CD4-positive, alpha-beta memory T cell (primary cell): ENCODE results near the gene SIN3A. TPM values are rescaled to one million over a fixed set of nuclear protein-coding genes. Genes with fewer than 3 reads are reported as not detected.

Experiments
- CTCF ChIA-PET: fragments of 350-600 bp; sonication (Branson Sonifier 250); formaldehyde crosslinking; loops from one replicate; lab custom pipeline; 2021; ENCODE audit warnings: inconsistent platforms; ENCODE audit not compliant: partially characterized antibody; lab: Charles Lee
- POLR2A ChIA-PET: fragments of 350-600 bp; sonication (Branson Sonifier 250); formaldehyde crosslinking; loops from one replicate; lab custom pipeline; 2021; ENCODE audit not compliant: partially characterized antibody; lab: Charles Lee
- DNase-seq, 5 donors: peaks; one replicate each; pipeline versions ENCODE4 v3.0.0 to v3.0.0-alpha.2; 2020 to 2022; ENCODE audit warnings: mixed read lengths in 1 of 5
- H3K27ac ChIP-seq: one replicate; pipeline ENCODE4 v1.7.0; 2013; ENCODE audit warnings: low read depth, low read length
- H3K27me3 ChIP-seq: 2 replicates; pipeline ENCODE4 v1.7.0; 2013; ENCODE audit warnings: mild to moderate bottlenecking, low read length, moderate library complexity; ENCODE audit not compliant: insufficient read depth
- H3K36me3 ChIP-seq: 2 replicates; pipeline ENCODE4 v1.7.0; 2013; ENCODE audit warnings: mild to moderate bottlenecking, low read length, moderate library complexity; ENCODE audit not compliant: insufficient read depth
- H3K4me1 ChIP-seq: 2 replicates; pipeline ENCODE4 v1.7.0; 2013; ENCODE audit warnings: mild to moderate bottlenecking, low read length, moderate library complexity; ENCODE audit not compliant: insufficient read depth
- H3K4me3 ChIP-seq, 2 donors: one replicate each; pipeline ENCODE4 v1.7.0; 2013; ENCODE audit warnings: low read length in 2 of 2, mild to moderate bottlenecking in 1 of 2
- H3K9me3 ChIP-seq, 2 donors: one replicate each; pipeline ENCODE4 v1.7.0; 2013; ENCODE audit warnings: low read length in 2 of 2, control low read depth in 1 of 2; ENCODE audit not compliant: control insufficient read depth in 1 of 2
- H3K27ac Mint-ChIP-seq, 7 donors: one replicate each; pipeline ENCODE4 v1.8.0; 2020 to 2021; ENCODE audit warnings: mixed read lengths in 7 of 7, mild to moderate bottlenecking in 6 of 7, inconsistent platforms in 3 of 7, moderate library complexity in 3 of 7
- H3K27me3 Mint-ChIP-seq, 2 donors: one replicate each; pipeline ENCODE4 v1.8.0; 2020 to 2021; ENCODE audit warnings: mixed read lengths in 2 of 2
- H3K36me3 Mint-ChIP-seq, 2 donors: one replicate each; pipeline ENCODE4 v1.8.0; 2020 to 2021; ENCODE audit warnings: mixed read lengths in 2 of 2, inconsistent platforms in 1 of 2, mild to moderate bottlenecking in 1 of 2
- H3K4me1 Mint-ChIP-seq, 4 donors: one replicate each; pipeline ENCODE4 v1.8.0; 2020 to 2021; ENCODE audit warnings: mixed read lengths in 4 of 4, mild to moderate bottlenecking in 1 of 4
- H3K4me3 Mint-ChIP-seq, 8 donors: one replicate each; pipeline ENCODE4 v1.8.0; 2020 to 2021; ENCODE audit warnings: mixed read lengths in 8 of 8, mild to moderate bottlenecking in 7 of 8, moderate library complexity in 6 of 8, inconsistent platforms in 3 of 8
- H3K9me3 Mint-ChIP-seq, 8 donors: one replicate each; pipeline ENCODE4 v1.8.0; 2020 to 2021; ENCODE audit warnings: mixed read lengths in 8 of 8, mild to moderate bottlenecking in 5 of 8, inconsistent platforms in 3 of 8, moderate library complexity in 1 of 8
- intact Hi-C: fragments of 100-400 bp; cut with micrococcal nuclease; formaldehyde crosslinking; loops from one replicate; pipeline ENCODE4 v1.15.1; 2023
- microRNA-seq: library from miRNA; unstranded; fragments of <30 nt; microRNA quantifications from one replicate; pipeline ENCODE4 v1.2.0, GENCODE V29; 2021; ENCODE audit warnings: borderline replicate concordance, borderline number of aligned reads, borderline microRNAs expressed, mixed read lengths
- polyA plus RNA-seq, 2 donors: library from polyadenylated mRNA; unstranded; fragments of 300-500 nt; fragmentation: Illumina TruSeq; gene quantifications; one replicate each; pipeline ENCODE4 v1.2.3, GENCODE V29; 2021
- total RNA-seq, 2 experiments: library from RNA; stranded (reverse); gene quantifications; one replicate each; pipeline ENCODE4 v1.2.3, GENCODE V29; 2021

Gene SIN3A
- total and polyA plus RNA-seq, 4 experiments from 2014 or later = 7.0 to 134 (median 77.1) TPM

GRCh38 chr15:75325922-75326321, 125.6 kb downstream of the SIN3A start:
- no peaks in the 10 kb centered on the region for H3K27me3 Mint-ChIP-seq
- CTCF ChIA-PET = no interaction called here
- no peak for DNase-seq
- no peak overlapping the region for H3K27ac ChIP-seq
- no peak overlapping the region for H3K27ac Mint-ChIP-seq
- no peaks in the 10 kb centered on the region for H3K36me3 Mint-ChIP-seq
- no peak overlapping the region for H3K4me3 ChIP-seq
- no peak overlapping the region for H3K4me3 Mint-ChIP-seq
- no peaks in the 10 kb centered on the region for H3K27me3 ChIP-seq
- H3K4me1 ChIP-seq = no peaks in the 10 kb centered on the region
- H3K36me3 ChIP-seq = no peaks in the 10 kb centered on the region
- no peaks in the 10 kb centered on the region for H3K4me1 Mint-ChIP-seq
- intact Hi-C loops = no loop called here
- H3K9me3 ChIP-seq = no peaks in the 10 kb centered on the region
- no peaks in the 10 kb centered on the region for H3K9me3 Mint-ChIP-seq
- POLR2A ChIA-PET = no interaction called here

GRCh38 chr15:75321711-75322110, 129.8 kb downstream of the SIN3A start:
- H3K4me1 ChIP-seq = no peaks in the 10 kb centered on the region
- H3K4me3 ChIP-seq = no peak overlapping the region
- H3K27me3 Mint-ChIP-seq = no peaks in the 10 kb centered on the region
- H3K36me3 ChIP-seq = no peaks in the 10 kb centered on the region
- H3K27ac Mint-ChIP-seq = peak overlapping the region in 1 of 7 donors; percentile 72
- H3K4me3 Mint-ChIP-seq = no peak overlapping the region
- no peak overlapping the region for H3K27ac ChIP-seq
- ChIA-PET CTCF (interaction anchor here (0.6 kb wide), 1 partner anchor 1349 kb away, joined by 4 read pairs; no protein-coding TSS in a partner anchor), POLR2A (no interaction called here)
- DNase-seq = no peak
- H3K4me1 Mint-ChIP-seq = no peaks in the 10 kb centered on the region
- no peaks in the 10 kb centered on the region for H3K27me3 ChIP-seq
- H3K9me3 Mint-ChIP-seq = no peaks in the 10 kb centered on the region
- no peaks in the 10 kb centered on the region for H3K9me3 ChIP-seq
- intact Hi-C loops = no loop called here
- no peaks in the 10 kb centered on the region for H3K36me3 Mint-ChIP-seq

Small RNAs within 50 kb of the gene (microRNA-seq; reads per million reads assigned to microRNA genes)
- gene MIR631 = not detected

Other genes with a start within 250 kb of the SIN3A start
- gene C15orf39, start 249.8 kb downstream of the SIN3A start, total RNA-seq = 10 to 100 TPM; 25.9 to 27.0 TPM
- gene C15orf39, start 249.8 kb downstream of the SIN3A start, polyA plus RNA-seq = 1 to 10 TPM in 1 of 2 donors, under 1 TPM in 1; 0.36 to 4.6 TPM
- gene GOLGA6C, start 193.4 kb downstream of the SIN3A start, total RNA-seq = not detected
- not detected for gene GOLGA6C, start 193.4 kb downstream of the SIN3A start, polyA plus RNA-seq
- not detected for gene GOLGA6D, start 168.9 kb downstream of the SIN3A start, total RNA-seq
- not detected for gene GOLGA6D, start 168.9 kb downstream of the SIN3A start, polyA plus RNA-seq
- gene COMMD4, start 115.6 kb downstream of the SIN3A start, total RNA-seq = 10 to 100 TPM; 33.9 to 36.4 TPM
- gene COMMD4, start 115.6 kb downstream of the SIN3A start, polyA plus RNA-seq = 10 to 100 TPM; 41.0 to 45.6 TPM
- gene NEIL1, start 104.7 kb downstream of the SIN3A start, total RNA-seq = 10 to 100 TPM; 13.0 to 16.4 TPM
- gene NEIL1, start 104.7 kb downstream of the SIN3A start, polyA plus RNA-seq = 1 to 10 TPM; 1.5 to 2.6 TPM
- gene MAN2C1, start 83.1 kb downstream of the SIN3A start, total RNA-seq = 100 to 1,000 TPM; 448 to 449 TPM
- 10 to 100 TPM; 32.2 to 38.0 TPM for gene MAN2C1, start 83.1 kb downstream of the SIN3A start, polyA plus RNA-seq
- gene PTPN9, start 127.6 kb upstream of the SIN3A start, total RNA-seq = 10 to 100 TPM; 15.9 to 16.6 TPM
- gene PTPN9, start 127.6 kb upstream of the SIN3A start, polyA plus RNA-seq = 10 to 100 TPM; 26.5 to 31.7 TPM
- 10 to 100 TPM; 21.0 to 23.5 TPM for gene SNUPN, start 174.0 kb upstream of the SIN3A start, total RNA-seq
- 10 to 100 TPM; 25.2 to 35.2 TPM for gene SNUPN, start 174.0 kb upstream of the SIN3A start, polyA plus RNA-seq
- 10 to 100 TPM; 85.5 to 96.9 TPM for gene IMP3, start 188.5 kb upstream of the SIN3A start, total RNA-seq
- 100 to 1,000 TPM; 191 to 211 TPM for gene IMP3, start 188.5 kb upstream of the SIN3A start, polyA plus RNA-seq
- 1 to 10 TPM; 3.5 to 3.8 TPM for gene SNX33, start 196.2 kb upstream of the SIN3A start, total RNA-seq
- gene SNX33, start 196.2 kb upstream of the SIN3A start, polyA plus RNA-seq = 1 to 10 TPM in 1 of 2 donors, under 1 TPM in 1; 0.33 to 1.6 TPM